EL (cell line): ENCODE data around the gene JMJD4.

Experiments used
- DNase-seq: peaks from one replicate; pipeline ENCODE4 v3.0.0-alpha.2; 2016

JMJD4 gene

DNA sequence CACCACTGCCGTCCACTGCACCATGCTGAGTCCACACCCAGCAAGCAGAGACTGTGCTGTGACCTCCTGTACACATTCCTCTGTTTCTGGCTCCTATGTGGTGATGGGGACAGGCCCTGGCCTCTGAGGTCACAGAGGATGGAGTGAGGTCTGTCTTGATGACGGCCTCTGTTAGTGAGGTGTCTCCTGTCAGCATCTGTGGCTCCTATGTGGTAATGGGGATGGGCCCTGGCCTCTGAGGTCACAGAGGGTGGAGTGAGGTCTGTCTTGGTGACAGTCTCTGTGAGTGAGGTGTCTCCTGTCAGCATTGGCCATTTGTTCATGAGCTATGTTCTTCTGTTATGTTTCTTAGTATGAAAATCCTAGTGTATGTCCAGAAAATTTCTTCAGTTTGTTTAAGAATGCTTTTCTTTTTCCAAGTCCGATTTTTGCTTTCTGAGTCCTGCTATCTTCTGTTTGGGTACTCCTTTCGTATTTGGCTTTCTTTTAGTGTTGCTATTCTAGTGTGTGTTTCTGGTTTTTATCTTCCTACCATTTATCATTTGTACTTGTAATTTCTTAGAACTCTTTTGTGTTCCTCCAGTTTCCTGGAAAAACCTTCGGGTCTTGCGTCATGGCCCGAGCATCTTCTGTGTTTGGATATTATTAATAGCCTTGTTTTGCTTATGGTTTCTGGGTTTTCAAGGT, 13.5 kb upstream of the JMJD4 start:
- DNase-seq: no peak

DNA sequence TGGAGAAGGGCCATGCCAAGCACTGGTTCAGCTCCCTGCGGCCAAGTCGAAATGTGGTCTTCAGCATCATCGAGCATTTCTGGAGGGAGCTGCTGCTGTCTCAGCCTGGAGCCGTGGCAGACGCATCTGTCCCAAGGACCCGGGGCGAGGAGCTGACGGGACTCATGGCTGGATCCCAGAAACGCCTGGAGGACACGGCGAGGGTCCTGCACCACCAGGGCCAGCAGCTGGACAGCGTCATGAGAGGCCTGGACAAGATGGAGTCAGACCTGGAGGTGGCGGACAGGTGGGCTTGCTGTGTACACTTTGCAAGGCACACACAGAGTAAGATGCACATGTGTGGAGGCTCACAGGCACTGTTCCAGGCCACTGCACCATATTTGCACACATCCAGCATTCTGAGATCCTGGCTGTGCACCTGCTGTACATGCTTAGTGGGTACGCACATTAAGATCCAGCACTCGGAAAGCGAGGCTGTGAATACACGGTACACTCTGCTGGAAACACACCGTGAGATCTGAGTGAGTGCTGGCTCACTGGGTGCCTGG, 12.9 kb upstream of the JMJD4 start:
- DNase-seq: no peak

DNA sequence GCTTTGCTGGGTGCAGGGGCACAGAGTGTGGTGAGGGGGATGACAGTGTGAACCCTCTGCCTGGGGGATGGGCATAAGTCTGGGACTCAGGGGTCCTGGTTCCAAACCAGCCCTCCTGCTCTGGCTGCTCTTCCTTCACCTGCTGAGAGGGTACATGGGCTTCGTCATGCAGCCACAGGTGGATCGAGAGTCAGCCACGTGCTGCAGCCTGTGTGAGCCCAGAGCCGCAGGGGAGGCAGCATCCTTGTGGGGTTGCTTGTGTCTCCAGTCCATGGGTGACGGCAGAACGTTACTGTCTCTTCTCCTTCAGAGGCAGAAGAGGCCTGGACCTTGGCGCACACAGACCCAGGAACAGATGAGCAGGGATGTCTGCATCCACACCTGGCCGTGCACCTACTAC, 12.3 kb upstream of the JMJD4 start:
- DNase-seq: no peak

DNA sequence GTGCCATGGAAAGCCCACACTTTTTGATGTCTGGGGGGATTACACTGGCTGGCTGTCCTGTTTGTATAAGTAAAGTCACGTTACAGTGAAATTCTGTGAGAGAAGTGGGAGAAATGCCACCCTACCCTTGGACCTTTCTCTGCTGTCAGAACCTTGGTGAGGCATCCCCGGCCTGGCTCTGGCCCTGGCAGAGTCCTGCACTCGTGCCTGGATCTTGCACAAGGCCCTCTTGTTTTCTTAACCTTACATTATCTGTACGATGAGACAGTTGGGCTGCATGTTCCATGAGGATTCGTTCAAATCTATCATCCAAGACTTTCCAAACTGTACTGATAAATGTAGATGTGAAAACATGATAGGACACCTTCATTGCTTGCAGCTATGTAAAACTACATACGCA, 11.6 kb upstream of the JMJD4 start:
- no peak for DNase-seq

DNA sequence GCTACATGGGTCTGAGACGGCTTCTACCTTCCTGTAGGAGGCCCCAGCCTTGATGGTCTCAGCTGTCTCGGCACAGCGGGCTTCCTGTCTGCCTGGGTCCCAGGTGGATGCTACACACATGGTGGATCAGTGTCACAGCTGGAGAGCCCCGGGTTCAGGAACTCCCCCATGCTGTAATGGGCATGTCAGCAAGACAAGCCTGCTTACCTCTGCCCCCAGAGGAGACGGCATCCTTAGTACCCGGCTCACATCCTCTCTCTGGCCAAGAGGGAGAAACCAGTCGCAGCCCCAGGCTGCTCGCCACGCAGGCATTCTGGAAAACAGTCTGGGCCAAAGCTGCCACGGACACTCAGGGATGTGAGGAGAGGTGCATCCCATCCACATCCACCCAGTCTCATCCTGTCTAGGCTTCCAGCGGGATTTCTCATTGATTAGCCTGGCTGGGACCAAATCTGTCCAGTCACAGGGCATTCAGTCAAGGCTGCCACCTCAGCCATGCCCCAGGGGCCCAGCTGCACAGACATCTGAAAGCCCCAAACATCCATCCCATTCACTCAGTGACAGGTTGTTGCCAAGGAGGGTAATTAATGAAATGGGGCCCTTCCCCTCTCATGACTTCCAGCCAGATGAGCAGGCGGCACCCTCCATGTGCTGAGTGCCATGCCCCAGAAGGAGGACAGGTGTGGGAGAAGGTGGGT, 10.6 kb upstream of the JMJD4 start:
- no peak for DNase-seq

DNA sequence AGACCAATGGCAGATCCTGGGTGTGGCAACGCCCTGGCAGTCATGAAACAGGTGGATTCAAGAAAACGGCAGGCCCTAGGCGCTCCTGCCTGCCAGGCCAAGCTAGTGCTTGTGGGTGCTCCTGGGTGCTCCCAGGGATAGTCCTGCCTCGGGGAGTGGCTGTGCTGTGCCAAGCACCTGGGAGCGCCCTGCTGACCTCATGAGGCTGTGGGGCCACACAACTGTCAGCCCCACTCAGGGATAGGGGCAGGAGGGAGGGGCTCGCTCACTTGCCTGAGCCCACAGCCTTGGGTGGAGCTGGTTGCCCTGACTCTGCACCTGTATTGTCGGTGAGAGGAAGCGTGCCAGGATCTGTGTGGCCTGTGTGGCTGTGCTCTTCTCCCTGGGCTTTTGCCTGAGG, 9.6 kb upstream of the JMJD4 start:
- DNase-seq: no peak

DNA sequence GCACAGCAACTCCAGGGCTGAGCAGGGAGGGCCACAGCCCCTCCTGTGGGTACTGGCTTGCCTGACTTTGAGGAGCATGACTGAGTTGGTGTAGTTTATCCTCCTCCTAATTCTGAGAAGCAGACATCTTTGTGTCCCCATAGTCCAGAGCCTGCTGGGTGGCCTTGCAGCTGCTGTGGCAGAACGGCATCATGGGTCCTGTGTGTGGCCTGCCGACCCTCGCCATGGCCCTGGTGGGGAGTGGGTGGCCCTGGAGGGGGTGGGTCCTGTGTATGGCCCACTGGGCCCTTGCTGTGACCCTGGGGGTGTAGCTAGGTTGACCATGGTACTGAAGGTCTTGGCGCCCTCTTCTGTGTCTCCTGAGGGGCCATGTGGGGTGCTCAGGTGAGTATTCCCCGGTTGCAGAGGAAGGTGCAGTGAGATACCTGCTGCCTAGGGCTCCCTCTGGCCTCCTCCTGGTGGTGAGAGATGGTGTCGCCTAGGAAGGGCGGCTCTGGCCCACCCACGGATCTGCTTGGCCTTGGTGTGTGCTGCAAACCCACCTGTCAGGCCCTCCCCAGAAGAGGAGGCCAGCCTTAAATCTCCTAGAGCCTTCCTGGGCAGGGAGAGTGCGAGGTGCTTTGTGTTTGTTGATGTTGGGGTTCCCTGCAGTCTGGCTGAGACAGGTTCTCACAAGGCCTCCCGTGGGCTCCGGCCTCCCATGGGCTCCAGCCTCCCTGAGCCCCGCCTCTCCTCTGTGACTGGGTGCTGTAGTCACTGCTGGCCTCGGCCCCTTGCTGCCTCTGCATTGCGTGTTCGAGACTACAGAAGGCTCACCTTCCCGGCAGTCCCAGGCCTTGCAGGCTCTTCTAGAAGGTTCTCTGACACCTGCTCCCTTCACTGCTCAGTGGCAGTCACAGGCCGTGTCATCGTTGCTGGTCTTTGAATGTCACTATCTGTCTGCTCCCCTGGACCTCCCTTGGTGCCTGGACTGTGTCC, 7.9 kb upstream of the JMJD4 start:
- no peak for DNase-seq

DNA sequence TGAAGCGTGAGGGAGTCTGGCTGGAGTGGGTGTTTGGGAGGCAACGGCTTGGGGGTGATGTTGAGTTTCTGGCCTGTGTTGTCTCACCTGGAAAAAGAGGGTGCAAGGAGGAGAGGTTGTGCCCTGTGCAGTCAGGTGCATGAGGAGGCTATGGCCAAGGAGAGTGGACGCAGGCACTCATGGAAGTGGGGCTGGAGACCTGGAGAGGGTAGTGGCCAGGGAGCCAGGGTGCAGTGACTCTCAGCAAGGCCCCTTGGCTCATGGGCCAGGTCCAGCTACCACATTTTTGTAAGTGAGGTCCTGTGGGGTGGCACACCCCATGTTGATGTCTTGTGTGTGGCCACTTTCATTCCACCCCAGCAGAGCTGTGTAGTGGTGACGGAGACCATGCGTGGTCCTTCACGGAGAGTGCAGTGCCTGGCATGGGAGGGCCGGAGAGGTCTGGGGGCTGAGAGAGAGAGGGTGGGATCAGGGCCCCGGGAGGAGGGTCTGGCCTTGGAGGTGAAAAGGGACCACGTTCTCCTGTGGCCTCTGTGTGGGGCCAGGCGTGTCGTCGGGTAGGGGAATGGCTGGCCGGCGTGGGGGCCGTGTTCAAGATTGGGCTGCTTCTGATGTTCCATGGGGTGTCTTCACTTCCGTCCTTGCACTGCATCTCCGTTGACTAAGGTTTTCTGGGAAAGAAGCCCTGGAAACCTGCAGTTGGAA, 6.2 kb upstream of the JMJD4 start:
- DNase-seq: no peak

DNA sequence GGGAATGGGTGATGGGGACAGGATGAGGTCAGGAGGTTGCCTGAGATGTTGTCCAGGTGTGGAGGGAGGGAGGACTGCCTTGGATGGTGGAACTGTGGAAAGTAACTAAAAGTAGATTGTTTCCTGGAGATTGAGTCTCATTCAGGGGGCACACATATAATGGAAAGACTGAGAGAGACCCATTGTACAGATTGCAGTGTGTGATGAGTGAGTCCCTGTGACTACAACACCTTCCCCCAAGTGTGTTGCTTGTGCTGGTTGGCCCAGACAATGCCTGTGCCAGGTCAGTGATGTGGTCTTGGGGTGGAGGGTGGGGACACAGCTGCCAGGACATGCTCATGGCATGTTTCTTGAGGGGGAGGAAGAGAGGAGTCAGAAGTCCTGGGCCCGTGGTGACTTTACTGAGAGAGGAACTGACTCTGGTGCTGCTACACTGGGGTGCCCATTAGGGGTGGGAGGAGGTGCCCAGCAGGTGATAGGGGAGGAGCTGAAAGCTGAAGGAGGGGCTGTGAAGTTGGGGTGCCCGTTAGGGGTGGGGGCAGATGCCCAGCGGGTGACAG, 5.4 kb upstream of the JMJD4 start:
- DNase-seq: no peak

DNA sequence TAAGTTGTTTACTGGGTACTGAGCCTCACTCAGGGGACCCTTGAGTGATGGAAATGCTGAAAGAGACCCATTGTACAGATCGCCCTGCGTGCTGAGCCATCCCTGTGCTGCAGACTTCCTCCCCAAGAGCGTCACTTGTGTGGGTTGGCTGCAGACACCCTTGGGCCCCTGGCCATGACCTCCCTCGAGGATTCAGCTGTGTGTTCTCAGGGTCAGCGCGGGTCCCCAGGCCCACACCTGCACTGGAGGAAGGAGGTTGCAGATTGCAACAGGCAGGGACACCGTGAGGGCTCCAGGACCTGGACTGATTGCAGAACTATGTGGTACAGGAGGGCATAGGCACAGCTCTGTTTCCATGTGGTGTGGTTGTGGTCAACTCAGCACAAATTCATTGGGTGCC, 4.5 kb upstream of the JMJD4 start:
- no peak for DNase-seq

DNA sequence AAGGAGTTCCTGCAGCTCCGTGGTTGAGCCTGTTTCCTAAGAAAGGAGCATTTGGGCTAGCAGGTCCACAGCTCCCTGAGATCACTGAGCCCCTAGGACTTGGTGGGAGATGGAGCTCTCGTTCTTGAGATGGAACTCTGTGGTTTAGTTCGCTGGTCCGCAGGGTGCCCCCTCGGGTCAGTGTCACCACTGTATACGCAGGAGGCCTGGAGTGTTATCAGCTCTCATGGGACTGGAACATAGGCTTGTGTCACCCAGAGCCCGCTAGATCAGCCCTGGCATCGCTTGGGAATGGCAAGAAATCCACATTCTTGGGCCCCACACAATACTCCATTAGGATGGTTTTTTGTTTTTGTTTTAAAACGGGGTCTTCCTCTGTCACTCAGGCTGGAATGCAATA, 3.7 kb upstream of the JMJD4 start:
- no peak for DNase-seq

DNA sequence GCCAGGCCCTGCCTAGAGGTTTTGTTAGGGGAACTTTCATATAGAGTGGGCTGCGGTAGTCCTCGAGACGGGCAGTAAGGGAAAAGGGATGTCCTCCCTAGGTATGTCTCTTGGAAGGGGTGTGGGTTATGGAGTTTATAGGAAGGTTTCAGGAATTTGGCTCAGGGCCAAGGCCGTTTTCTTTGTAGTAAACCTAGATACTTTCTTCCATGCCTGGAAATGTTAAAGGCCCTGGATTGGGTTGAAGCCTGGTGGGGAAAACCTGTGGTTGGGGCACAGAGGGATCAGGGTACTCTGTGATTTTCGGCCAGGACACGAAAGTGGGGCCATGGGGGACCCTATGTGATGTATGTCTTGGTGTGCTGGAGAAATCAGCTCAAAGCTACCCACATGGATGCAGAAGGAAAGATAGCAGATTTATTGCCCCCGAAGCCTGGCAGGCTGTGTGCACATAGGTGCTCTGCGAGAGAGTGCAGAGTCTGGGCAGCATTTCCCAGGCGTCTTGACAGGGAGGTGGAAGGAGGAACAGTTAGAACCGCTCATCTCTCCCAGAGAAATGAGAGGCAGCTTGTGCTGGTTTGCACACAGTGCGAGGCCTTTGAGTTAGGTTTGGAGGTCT, 1.8 kb upstream of the JMJD4 start:
- no peak for DNase-seq

DNA sequence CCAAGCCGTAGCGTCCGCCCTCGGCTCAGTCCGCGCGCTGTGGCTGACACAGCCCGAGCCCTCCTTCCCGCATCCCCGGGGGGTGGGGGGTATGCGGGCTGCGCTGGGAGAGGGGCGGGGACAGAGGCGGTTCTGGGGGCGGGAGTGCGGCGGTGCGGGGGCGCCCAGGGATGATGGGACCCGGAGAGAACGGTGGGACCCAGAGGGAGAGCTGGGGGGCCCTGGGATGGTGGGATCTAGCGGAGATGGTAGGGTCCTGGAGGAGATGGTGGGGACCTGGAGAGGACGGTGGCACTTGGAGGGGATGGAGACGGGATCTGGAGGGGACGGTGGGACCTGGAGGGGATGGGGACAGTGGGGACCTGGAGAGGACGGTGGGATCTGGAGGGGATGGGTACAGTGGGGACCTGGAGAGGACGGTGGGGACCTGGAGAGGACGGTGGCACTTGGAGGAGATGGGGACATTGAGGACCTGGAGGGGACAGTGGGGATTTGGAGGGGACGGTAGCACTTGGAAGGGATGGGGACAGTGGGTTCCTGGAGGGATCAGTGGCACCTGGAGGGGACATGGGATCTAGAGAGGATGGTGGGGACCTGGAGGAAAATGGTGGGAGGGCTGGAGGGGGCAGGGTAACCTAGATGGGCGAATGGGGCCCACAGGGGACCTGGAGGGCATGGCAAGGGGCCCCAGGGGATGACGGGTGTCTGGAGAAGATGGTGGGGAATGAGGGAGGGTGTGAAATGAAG, 610 bp upstream of the JMJD4 start:
- DNase-seq: no peak

DNA sequence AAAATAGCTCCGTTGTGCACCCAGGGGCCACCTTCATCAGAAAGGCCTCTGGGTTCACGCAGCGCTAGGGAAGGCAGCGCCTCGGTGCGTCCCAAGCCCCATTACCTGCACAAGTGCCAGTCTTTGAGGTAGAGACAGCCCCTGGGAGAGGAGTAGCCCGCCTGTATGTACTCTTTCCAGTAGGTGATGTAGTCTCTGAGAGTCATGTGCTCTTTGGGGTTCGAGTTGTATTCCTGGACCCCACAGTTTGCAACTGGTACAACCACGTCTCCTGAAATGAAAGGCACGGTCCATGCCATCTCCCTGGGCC, 601 bp downstream of the JMJD4 start:
- DNase-seq: peak; percentile 13

DNA sequence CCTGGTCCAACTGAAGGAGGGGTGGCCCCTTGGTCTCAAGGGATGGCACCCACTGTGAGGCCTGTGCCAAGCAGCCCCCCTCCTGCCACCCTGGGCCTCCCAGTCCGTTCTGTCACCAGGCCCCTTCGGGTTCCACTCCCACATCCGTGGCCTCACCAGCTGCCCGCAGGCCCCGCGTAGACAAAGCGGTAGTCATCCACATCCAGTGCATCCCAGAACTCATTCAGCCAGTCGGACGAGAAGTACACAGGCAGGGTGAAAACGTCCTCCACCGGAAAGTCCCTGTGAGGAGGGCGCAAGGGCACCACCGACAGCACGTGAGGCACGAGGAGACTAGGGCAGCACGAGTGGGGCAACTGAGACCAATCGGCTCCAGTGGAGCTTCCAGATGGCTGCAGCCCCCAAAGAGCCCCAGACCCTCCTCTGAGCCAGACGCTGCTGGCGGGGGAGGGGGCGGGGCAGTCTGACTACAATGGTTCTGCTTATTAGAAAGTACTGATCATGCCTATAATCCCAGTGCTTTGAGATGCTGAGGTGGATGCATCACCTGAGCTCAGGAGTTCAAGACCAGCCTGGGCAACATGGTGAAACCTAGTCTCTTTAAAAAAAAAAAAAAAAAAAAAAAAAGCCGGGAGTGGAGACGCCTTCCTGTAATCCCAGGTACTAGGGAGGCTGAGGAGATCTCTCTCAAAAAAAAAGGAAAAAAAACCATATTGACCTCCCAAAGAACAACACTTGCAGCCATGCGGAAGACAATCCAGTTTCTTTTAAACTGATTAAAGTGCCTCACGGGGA, 1.2 kb downstream of the JMJD4 start:
- DNase-seq: no peak

DNA sequence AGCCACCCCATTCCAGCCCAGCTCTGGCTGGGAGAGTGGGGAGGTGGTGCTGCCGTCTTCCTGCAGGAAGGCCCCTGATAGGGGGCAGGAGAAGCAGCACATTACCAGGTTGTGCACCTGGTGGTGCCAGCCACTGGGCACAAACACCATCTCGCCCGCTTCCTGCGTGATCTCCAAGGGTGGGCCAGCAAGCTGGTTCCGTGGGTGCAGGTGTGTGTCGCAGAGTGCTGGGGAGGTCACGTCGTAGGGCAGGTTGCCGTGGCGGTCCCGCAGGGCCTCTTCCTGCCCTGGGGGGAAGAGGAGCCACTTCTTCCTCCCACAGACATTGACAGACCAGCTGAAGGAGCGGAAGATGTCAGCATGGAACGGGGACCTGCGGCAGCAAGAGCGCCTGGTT, 1.8 kb downstream of the JMJD4 start:
- no peak for DNase-seq

DNA sequence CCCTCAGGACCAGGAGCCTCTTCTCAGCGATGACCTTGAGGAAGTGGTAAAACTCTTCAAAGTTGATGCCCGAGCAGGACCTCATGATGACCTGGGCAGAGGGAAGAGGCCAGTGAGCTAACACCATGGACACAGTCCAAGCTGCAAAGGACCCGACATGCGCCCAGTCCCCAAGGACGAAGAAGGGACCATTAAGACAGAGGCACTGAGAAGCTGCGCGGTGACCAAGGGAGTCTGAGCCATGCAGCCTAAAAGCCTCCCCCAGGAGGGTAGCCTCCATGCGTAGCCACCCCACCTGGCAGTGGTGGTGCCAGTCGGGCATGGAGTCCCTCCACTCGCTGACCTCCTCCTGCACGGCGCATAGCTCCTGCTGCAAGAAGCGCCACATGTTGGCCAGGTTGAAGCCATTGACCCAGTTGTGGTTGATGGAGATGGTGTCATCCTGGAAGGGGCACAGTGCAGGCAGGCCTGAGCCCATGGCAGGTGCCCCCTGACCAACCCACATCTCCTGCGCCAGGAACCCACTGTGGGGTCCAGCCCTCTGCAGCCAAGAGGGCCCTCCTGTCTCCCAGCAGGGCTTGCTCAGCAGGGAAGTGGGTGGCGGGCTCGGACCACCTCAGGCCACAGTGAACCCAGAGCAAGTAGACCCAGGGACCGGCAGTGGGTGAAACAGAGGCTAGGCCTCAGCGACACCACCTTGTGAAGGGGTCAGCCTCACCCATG, 2.4 kb downstream of the JMJD4 start:
- DNase-seq: no peak

DNA sequence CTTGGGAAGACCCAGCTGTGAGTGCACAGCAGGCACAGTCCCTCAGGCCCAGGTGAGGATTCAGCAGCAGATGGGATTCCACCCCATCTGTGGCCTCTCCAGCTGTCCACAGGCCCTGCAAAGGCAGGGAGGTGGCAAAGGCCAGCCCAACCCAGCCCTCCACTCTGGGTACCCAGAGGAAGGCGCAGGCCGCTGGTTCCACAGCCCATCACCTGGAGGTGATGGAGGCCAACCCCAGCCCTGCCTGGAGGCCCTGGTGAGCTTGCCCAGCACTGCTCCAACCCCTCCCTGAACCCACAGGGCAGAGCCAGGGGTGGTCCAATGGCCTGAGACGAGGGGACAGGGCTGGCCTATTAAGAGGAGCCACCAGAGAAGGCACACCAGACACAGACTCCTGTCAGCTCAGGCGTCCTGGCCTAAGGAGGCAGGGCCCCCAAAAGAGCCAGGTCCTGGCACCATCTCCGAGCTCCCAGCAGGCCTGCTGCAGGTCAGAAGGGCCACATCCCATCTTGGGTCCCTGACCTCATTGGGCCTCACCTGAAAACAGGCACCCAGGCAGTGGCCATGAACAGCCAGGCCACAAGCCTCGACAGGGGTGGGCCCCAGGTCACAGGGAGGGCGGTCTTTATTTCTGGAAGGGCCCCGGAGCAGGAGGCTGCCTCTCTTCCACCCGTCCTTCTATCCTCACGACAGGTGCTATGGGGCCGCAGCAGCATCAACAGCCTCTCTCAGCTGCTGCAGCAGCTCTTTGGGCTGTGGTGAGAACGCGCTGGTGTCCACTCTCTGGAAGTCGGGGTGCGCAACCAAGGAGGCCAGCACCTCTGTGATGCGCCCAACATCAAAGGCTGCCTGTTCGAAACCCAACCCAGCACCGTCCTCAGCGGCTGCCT, 3.2 kb downstream of the JMJD4 start:
- no peak for DNase-seq

DNA sequence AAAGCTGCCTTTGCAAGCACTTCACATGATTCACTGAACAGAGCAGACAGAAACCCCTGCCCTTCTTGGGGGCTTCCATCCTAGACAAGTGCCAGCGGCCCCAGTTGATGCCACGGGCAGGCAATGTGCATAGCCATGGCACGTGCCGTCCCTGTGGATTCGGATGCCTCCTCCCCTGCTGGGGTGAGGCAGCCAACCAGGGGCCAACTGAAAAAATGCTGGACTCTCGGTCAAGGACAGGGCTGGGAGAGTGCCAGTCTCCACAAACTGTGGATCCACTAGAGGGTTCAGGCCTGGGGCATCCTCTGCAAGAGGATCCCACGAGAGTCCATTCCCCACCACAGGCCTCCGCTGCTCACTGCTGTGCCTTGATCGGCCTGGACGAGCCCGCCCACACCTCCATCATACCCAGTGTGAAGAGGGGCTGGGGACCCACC, 3.8 kb downstream of the JMJD4 start:
- DNase-seq: no peak
